ENCODE data around the gene RAB3D.

The RAB3D gene

GRCh38 chr19:11331502-11331901, 8.0 kb downstream of the RAB3D start:
- FAIRE-seq, result no peak
- no peak for DNase-seq (ENCODE audit: insufficient read length, low spot score)
- TF ChIP-seq, protein P1, sequence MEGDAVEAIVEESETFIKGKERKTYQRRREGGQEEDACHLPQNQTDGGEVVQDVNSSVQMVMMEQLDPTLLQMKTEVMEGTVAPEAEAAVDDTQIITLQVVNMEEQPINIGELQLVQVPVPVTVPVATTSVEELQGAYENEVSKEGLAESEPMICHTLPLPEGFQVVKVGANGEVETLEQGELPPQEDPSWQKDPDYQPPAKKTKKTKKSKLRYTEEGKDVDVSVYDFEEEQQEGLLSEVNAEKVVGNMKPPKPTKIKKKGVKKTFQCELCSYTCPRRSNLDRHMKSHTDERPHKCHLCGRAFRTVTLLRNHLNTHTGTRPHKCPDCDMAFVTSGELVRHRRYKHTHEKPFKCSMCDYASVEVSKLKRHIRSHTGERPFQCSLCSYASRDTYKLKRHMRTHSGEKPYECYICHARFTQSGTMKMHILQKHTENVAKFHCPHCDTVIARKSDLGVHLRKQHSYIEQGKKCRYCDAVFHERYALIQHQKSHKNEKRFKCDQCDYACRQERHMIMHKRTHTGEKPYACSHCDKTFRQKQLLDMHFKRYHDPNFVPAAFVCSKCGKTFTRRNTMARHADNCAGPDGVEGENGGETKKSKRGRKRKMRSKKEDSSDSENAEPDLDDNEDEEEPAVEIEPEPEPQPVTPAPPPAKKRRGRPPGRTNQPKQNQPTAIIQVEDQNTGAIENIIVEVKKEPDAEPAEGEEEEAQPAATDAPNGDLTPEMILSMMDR (IDR thresholded peaks at IDR 0.05; ENCODE audit: insufficient read depth, missing control alignments), result no peak

- TF ChIP-seq, protein P1 (IDR thresholded peaks at IDR 0.05; ENCODE audit: insufficient read depth, missing control alignments), result no peak
- FAIRE-seq (no peak), DNase-seq (ENCODE audit: insufficient read length, low spot score) (no peak)
Measured at GRCh38 chr19:11330127-11330526, 9.3 kb downstream of the RAB3D start.

GRCh38 chr19:11325544-11325943, 13.9 kb downstream of the RAB3D start:
- TF ChIP-seq, protein P1 (IDR thresholded peaks at IDR 0.05; ENCODE audit: insufficient read depth, missing control alignments), result no peak
- no peak for DNase-seq (ENCODE audit: insufficient read length, low spot score)
- no peak for FAIRE-seq

DNA sequence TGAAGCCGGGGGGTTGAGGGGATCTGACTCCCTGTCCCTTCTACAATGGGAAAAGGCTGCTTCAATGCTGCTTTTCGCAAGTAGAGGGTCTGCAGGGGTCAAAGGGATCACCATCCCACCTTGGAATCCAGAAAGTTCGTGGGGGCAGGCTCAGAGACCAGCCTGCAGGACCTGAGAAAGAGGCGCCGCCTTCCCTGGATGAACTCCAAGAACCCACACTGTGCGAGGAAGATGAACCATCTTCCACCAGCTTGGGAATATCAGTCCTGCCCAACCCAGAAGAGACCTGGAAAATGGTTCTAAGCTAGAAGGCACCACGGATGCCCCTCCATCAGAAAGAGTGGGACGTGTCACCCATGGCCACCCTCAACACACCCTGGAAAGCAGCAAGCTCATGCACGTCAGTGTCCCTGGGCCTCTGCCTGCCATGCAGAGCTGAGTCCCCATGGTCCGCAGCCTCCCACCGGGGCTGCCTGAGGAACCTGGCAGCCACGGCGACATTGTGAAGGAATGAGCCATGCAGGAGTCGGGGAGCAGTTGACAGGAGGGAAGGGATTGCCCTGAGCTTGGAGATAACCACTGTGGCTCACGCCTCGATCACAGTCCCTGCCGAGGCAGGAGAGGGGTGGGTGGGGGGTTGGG, 14.6 kb downstream of the RAB3D start:
- FAIRE-seq, result no peak
- no peak for DNase-seq (ENCODE audit: insufficient read length, low spot score)
- TF ChIP-seq, protein P1 (IDR thresholded peaks at IDR 0.05; ENCODE audit: insufficient read depth, missing control alignments), result no peak

DNA sequence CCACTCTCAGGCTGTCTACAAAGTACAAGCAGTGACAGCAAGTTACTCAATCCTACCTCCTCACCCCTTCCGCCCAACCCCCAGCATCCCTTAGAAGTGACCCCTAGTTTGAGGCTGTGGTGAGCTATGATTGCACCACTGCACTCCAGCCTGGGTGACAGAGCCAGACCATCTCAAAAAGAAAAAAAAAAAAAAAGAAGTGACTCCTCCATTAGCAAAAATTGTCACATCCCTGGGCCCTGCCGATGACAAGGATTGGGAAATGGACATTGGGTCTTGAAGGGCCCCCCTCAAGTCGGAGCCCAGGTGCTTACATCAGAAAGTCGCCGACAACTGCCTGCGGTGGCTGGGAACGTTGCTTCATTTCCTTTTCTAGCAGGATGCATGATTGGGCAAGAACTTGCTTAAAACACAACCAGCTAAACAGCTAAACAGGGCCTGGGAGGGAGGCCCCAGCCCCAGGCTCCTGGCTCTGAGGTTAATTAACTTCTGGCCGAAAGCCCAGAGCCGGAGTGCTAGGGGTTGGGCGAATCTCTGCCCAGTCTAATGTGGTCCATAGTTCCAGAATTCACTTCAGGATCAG, 15.3 kb downstream of the RAB3D start:
- DNase-seq (ENCODE audit: insufficient read length, low spot score) (no peak), FAIRE-seq (no peak)
- TF ChIP-seq, protein P1 (IDR thresholded peaks at IDR 0.05; ENCODE audit: insufficient read depth, missing control alignments), result no peak

DNA sequence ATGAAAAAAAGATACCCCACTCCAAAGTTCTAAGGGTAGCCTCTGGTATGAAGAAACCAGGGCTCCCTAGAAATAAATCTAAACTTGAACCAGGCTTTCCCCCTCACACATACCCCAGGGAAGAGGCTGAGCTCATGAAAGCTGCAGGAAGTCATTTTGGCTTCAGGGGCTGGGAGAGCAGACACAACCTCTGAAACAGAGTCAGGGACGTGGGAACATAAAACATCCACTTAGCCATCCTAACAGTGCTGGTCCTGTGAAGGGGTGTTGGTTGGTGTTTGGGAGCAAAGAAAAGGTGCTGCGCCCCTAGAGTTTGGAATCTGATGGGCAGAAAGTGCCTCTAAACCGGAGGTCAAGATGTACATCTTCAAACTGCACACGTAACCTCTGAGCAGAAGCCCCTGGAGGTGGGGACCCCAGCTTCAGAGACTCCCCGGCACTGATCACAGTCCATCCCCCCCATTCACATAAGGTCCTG, 15.8 kb downstream of the RAB3D start:
- no peak for FAIRE-seq
- TF ChIP-seq, protein P1 (IDR thresholded peaks at IDR 0.05; ENCODE audit: insufficient read depth, missing control alignments), result no peak

More for the DNA sequence above, 15.8 kb downstream of the RAB3D start:
- no peak for DNase-seq (ENCODE audit: insufficient read length, low spot score)
